NB4 (cell line): Measurements from ENCODE around the gene FOXP2.

Experiments
- MYC ChIP-seq: IDR thresholded peaks from 2 replicates; pipeline ENCODE4 v1.6.1; 2011; ENCODE audit warnings: low read depth, low read length
- POLR2A ChIP-seq: IDR thresholded peaks from 2 replicates; pipeline ENCODE4 v1.6.1; 2011; ENCODE audit warnings: mild to moderate bottlenecking; ENCODE audit not compliant: insufficient read length; ENCODE audit errors: extremely low read depth
- TF ChIP-seq, protein P1 (sequence below): IDR thresholded peaks from one replicate; pipeline ENCODE4 v1.5.1; 2012; ENCODE audit warnings: low read depth, low read length
- TF ChIP-seq, protein P2 (sequence below): IDR thresholded peaks from 2 replicates; pipeline ENCODE4 v1.6.1; 2011; ENCODE audit warnings: low read depth, low read length

DNA sequence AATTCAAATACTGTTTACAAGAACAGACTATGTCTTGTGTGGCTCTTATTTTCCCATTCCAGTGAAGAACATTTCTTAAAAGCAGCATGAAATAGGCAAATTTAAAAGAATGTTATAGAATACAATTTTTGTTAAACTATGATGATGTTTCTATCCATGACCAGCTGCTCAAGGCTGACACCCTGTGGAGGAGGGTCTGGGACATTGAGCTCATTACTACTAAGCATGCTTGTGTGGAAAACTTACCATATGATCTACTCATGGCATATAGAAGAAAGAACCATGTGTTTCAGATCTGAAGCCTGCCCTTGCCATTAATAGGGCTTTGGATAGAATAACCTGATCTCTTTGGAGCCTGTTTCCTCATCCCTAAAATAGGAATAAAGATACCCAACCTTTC is 125.0 kb downstream of the FOXP2 start:
- TF ChIP-seq, protein P1, sequence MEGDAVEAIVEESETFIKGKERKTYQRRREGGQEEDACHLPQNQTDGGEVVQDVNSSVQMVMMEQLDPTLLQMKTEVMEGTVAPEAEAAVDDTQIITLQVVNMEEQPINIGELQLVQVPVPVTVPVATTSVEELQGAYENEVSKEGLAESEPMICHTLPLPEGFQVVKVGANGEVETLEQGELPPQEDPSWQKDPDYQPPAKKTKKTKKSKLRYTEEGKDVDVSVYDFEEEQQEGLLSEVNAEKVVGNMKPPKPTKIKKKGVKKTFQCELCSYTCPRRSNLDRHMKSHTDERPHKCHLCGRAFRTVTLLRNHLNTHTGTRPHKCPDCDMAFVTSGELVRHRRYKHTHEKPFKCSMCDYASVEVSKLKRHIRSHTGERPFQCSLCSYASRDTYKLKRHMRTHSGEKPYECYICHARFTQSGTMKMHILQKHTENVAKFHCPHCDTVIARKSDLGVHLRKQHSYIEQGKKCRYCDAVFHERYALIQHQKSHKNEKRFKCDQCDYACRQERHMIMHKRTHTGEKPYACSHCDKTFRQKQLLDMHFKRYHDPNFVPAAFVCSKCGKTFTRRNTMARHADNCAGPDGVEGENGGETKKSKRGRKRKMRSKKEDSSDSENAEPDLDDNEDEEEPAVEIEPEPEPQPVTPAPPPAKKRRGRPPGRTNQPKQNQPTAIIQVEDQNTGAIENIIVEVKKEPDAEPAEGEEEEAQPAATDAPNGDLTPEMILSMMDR = no peak
- no peak for TF ChIP-seq POLR2A
- no peak for TF ChIP-seq MYC
- TF ChIP-seq, protein P2, sequence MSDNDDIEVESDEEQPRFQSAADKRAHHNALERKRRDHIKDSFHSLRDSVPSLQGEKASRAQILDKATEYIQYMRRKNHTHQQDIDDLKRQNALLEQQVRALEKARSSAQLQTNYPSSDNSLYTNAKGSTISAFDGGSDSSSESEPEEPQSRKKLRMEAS = no peak
